HCT116 (cell line): ENCODE data around the gene AUTS2. TPM values are rescaled to one million over a fixed set of nuclear protein-coding genes. Genes with fewer than 3 reads are reported as not detected.

Experiments used
- ATAC-seq: fragments of 200-7000 bp; cut with Tn5 transposase; 2 replicates; pipeline ENCODE4 v1.9.1; 2020; ENCODE audit warnings: mild to moderate bottlenecking, moderate library complexity
- BruUV-seq: library from RNA; stranded (reverse); fragments of 400-500 nt; replicated peaks from 2 replicates; lab custom pipeline; 2021; lab: Mats Ljungman, UMichigan
- CTCF ChIA-PET: fragments of 300-600 bp; sonication (Branson Sonifier 250); formaldehyde crosslinking; loops from one replicate; lab custom pipeline; 2021; ENCODE audit warnings: antibody characterized with exemption; lab: Charles Lee
- POLR2A ChIA-PET: fragments of 300-600, 350-600 bp; sonication (Branson Sonifier 250); formaldehyde crosslinking; loops from one replicate; lab custom pipeline; 2021; ENCODE audit warnings: antibody characterized with exemption; lab: Charles Lee
- RAD21 ChIA-PET, 2 experiments: fragments of 300-600 bp; sonication (Branson Sonifier 250); formaldehyde crosslinking; loops; one replicate each; lab custom pipeline; 2023; ENCODE audit warnings: low total read pairs in 2 of 2; ENCODE audit not compliant: uncharacterized antibody in 2 of 2, unreplicated experiment in 2 of 2, low non-redundant PET in 1 of 2; lab: Charles Lee
- DNase-seq: peaks from one replicate; pipeline ENCODE4 v3.0.0-alpha.2; 2010; ENCODE audit warnings: low read depth, low spot score
- H2AFZ ChIP-seq: fragments of 200-600 bp; shearing (Covaris generic), sonication (generic); 2 replicates; pipeline ENCODE4 v1.6.1; 2017; ENCODE audit warnings: low read depth, mixed run types, mixed read lengths, antibody characterized with exemption, low read length; ENCODE audit not compliant: poor library complexity, severe bottlenecking
- H3K27ac ChIP-seq: 2 replicates; pipeline ENCODE4 v1.5.1; 2012; ENCODE audit warnings: low read depth, low read length
- H3K27me3 ChIP-seq: fragments of 200-600 bp; sonication (generic); 2 replicates; pipeline ENCODE4 v1.6.1; 2016; ENCODE audit warnings: mixed run types, low read length, mixed read lengths; ENCODE audit not compliant: insufficient read depth
- H3K36me3 ChIP-seq, 2 experiments: fragments of 200-500 bp in 1 of 2; fragments of 200-600 bp in 1 of 2; sonication (Bioruptor generic) in 1 of 2; sonication (generic) in 1 of 2; 2 replicates each; pipeline versions ENCODE4 v1.5.1 to v1.6.1; 2014 to 2016; ENCODE audit warnings: low read length in 2 of 2, inconsistent platforms in 1 of 2, mixed read lengths in 1 of 2, mixed run types in 1 of 2; ENCODE audit not compliant: insufficient read depth in 2 of 2, control insufficient read depth in 1 of 2
- H3K4me1 ChIP-seq, 2 experiments: fragments of 200-600 bp in 1 of 2; sonication (generic) in 1 of 2; 2 replicates each; pipeline versions ENCODE4 v1.5.1 to v1.6.1; 2012 to 2017; ENCODE audit warnings: low read length in 2 of 2, inconsistent platforms in 1 of 2, mild to moderate bottlenecking in 1 of 2, mixed read lengths in 1 of 2, mixed run types in 1 of 2, moderate library complexity in 1 of 2; ENCODE audit not compliant: insufficient read depth in 2 of 2, control insufficient read depth in 1 of 2
- H3K4me2 ChIP-seq: fragments of 200-600 bp; sonication (generic); 2 replicates; pipeline ENCODE4 v1.6.1; 2017; ENCODE audit warnings: mixed run types, low read length, mixed read lengths
- H3K4me3 ChIP-seq, 2 experiments: fragments of 200-600 bp in 1 of 2; sonication (generic) in 1 of 2; replicated peaks in 1 of 2; 2 replicates each; pipeline ENCODE4 v1.5.1; 2011 to 2016; ENCODE audit warnings: low read length in 2 of 2, control low read depth in 1 of 2, low read depth in 1 of 2, mild to moderate bottlenecking in 1 of 2, mixed read lengths in 1 of 2, mixed run types in 1 of 2
- H3K79me2 ChIP-seq: fragments of 200-600 bp; sonication (generic); 2 replicates; pipeline ENCODE4 v1.6.1; 2017; ENCODE audit warnings: mild to moderate bottlenecking, mixed run types, low read length, moderate library complexity, mixed read lengths; ENCODE audit not compliant: insufficient read depth
- H3K9ac ChIP-seq: fragments of 200-600 bp; sonication (generic); 2 replicates; pipeline ENCODE4 v1.6.1; 2016; ENCODE audit warnings: low read length, mixed read lengths
- H3K9me2 ChIP-seq: fragments of 200-600 bp; sonication (generic), shearing (Covaris generic); 2 replicates; pipeline ENCODE4 v1.6.1; 2017; ENCODE audit warnings: mixed run types, mild to moderate bottlenecking, moderate library complexity; ENCODE audit not compliant: insufficient read depth
- H3K9me3 ChIP-seq, 2 experiments: fragments of 200-500 bp in 1 of 2; fragments of 200-600 bp in 1 of 2; sonication (Bioruptor generic) in 1 of 2; sonication (generic) in 1 of 2; 2 replicates each; pipeline ENCODE4 v1.6.1; 2014 to 2017; ENCODE audit warnings: low read length in 2 of 2, mixed read lengths in 2 of 2, inconsistent platforms in 1 of 2, low read depth in 1 of 2, mild to moderate bottlenecking in 1 of 2, mixed run types in 1 of 2, moderate library complexity in 1 of 2; ENCODE audit not compliant: control insufficient read depth in 1 of 2, insufficient read depth in 1 of 2
- H4K20me1 ChIP-seq: fragments of 200-600 bp; sonication (generic), shearing (Covaris generic); 2 replicates; pipeline ENCODE4 v1.6.1; 2017; ENCODE audit warnings: mixed run types, mild to moderate bottlenecking, moderate library complexity; ENCODE audit not compliant: insufficient read depth
- CBX3 ChIP-seq: IDR thresholded peaks from 2 replicates; pipeline ENCODE4 v1.6.1; 2012; ENCODE audit warnings: low read depth
- EGR1 ChIP-seq: IDR thresholded peaks from 2 replicates; pipeline ENCODE4 v1.6.1; 2012; ENCODE audit warnings: low read depth
- ELF1 ChIP-seq: IDR thresholded peaks from 2 replicates; pipeline ENCODE4 v1.6.1; 2012; ENCODE audit warnings: low read depth, borderline replicate concordance
- EZH2phosphoT487 ChIP-seq: fragments of 200-600 bp; IDR thresholded peaks from 2 replicates; pipeline ENCODE4 v1.6.1; 2018; ENCODE audit warnings: antibody characterized with exemption, borderline replicate concordance
- FOSL1 ChIP-seq: IDR thresholded peaks from 2 replicates; pipeline ENCODE4 v1.6.1; 2012; ENCODE audit warnings: low read depth
- JUND ChIP-seq: IDR thresholded peaks from 2 replicates; pipeline ENCODE4 v1.6.1; 2012
- POLR2A ChIP-seq: IDR thresholded peaks from 2 replicates; pipeline ENCODE4 v1.7.0; 2011; ENCODE audit warnings: borderline replicate concordance; ENCODE audit not compliant: insufficient read depth, insufficient read length; ENCODE audit errors: extremely low read depth
- POLR2AphosphoS5 ChIP-seq: IDR thresholded peaks from 2 replicates; pipeline ENCODE4 v1.6.1; 2011; ENCODE audit warnings: mild to moderate bottlenecking, low read depth, low read length, moderate library complexity
- RAD21 ChIP-seq: IDR thresholded peaks from 2 replicates; pipeline ENCODE4 v1.6.1; 2012; ENCODE audit warnings: low read depth, mild to moderate bottlenecking
- SIN3A ChIP-seq: IDR thresholded peaks from 2 replicates; pipeline ENCODE4 v1.6.1; 2012; ENCODE audit warnings: low read depth
- SP1 ChIP-seq: IDR thresholded peaks from 2 replicates; pipeline ENCODE4 v1.6.1; 2012; ENCODE audit warnings: low read depth
- TCF7L2 ChIP-seq: IDR thresholded peaks from 2 replicates; pipeline ENCODE4 v1.7.0; 2011; ENCODE audit warnings: borderline replicate concordance, inconsistent platforms; ENCODE audit not compliant: insufficient read depth, insufficient read length; ENCODE audit errors: extremely low read depth
- YY1 ChIP-seq: IDR thresholded peaks from 2 replicates; pipeline ENCODE4 v1.6.1; 2011; ENCODE audit warnings: low read length, low read depth, moderate library complexity, mild to moderate bottlenecking; ENCODE audit not compliant: insufficient replicate concordance; ENCODE audit errors: extremely low read depth
- ZFX ChIP-seq: fragments of 450-650 bp; IDR thresholded peaks from 2 replicates; pipeline ENCODE4 v1.6.1; 2017
- ZNF274 ChIP-seq: fragments of 200-500 bp; sonication (Bioruptor generic); IDR thresholded peaks from 2 replicates; pipeline ENCODE4 v1.6.1; 2014; ENCODE audit warnings: mild to moderate bottlenecking, low read depth, low read length, inconsistent platforms
- intact Hi-C: fragments of 100-400 bp; cut with micrococcal nuclease; formaldehyde crosslinking; loops from 2 replicates; pipeline ENCODE4 v1.10.0; 2022
- total RNA-seq: library from RNA; stranded (reverse); gene quantifications from one replicate; pipeline ENCODE4 v1.2.1, GENCODE V29; 2021; ENCODE audit not compliant: unreplicated experiment
- TF ChIP-seq, protein P1 (sequence below): IDR thresholded peaks from 2 replicates; pipeline ENCODE4 v1.6.1; 2011; ENCODE audit warnings: mild to moderate bottlenecking, low read length, moderate library complexity; ENCODE audit not compliant: insufficient replicate concordance; ENCODE audit errors: extremely low read depth
- TF ChIP-seq, protein P2 (sequence below): IDR thresholded peaks from 2 replicates; pipeline ENCODE4 v1.6.1; 2012
- TF ChIP-seq, protein P3 (sequence below): IDR thresholded peaks from 2 replicates; pipeline ENCODE4 v1.6.1; 2012; ENCODE audit warnings: low read depth

AUTS2 gene
- total RNA-seq, 1 experiment from 2014 or later: 0.93 TPM

DNA sequence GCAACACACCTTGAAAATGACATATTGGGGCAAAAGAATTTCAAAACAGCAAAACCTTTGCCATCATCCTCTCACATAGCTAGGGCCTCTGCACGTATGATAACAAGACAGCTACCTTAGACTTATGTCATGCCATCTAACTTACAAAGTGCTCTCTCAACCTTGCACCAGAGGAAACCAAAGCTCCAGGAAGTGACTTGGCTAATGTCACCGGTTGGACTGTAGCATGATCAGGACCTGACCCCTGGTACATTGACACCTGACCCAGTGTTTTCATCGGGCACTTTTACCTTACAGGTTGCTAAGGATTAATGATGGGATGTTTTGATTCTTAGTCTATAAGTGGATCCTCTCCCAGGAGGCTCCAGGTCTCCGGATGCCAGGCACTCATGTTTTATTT is 1003.8 kb downstream of the AUTS2 start (continued):
- TF ChIP-seq, protein P1, sequence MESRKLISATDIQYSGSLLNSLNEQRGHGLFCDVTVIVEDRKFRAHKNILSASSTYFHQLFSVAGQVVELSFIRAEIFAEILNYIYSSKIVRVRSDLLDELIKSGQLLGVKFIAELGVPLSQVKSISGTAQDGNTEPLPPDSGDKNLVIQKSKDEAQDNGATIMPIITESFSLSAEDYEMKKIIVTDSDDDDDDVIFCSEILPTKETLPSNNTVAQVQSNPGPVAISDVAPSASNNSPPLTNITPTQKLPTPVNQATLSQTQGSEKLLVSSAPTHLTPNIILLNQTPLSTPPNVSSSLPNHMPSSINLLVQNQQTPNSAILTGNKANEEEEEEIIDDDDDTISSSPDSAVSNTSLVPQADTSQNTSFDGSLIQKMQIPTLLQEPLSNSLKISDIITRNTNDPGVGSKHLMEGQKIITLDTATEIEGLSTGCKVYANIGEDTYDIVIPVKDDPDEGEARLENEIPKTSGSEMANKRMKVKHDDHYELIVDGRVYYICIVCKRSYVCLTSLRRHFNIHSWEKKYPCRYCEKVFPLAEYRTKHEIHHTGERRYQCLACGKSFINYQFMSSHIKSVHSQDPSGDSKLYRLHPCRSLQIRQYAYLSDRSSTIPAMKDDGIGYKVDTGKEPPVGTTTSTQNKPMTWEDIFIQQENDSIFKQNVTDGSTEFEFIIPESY: no peak
- TF ChIP-seq YY1: no peak

DNA sequence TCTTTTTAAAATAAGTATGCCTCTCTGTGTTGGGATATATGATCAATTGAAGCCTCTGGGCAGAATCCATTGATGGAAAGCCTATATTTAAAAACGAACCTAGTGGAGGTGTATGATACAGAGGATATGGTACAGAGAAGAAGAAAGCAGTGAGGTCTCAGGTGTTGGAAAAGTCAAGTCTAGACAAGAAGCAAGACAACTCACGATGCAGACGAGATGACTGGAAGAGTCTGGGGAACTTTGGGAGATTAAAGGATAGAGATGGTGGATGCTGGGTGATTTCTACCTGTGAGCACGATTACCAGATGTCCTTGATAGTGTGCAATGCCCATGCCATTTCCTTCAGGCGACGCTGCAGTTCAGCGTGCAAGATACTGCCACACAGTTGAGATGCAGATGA is 1009.0 kb downstream of the AUTS2 start:
- Histone ChIP-seq H3K36me3 (no peaks in the 10 kb centered on the region), H3K27ac (no peak overlapping the region), H3K79me2 (no peaks in the 10 kb centered on the region), H3K4me3 (no peak overlapping the region), H4K20me1 (no peaks in the 10 kb centered on the region), H3K4me1 (no peaks in the 10 kb centered on the region), H3K27me3 (no peaks in the 10 kb centered on the region), H2AFZ (no peak overlapping the region), H3K9ac (no peak overlapping the region), H3K9me2 (no peaks in the 10 kb centered on the region), H3K9me3 (peaks cover 10 to 17% of the 10 kb centered on the region in 2 experiments; a peak in 2 of 4 replicates), H3K4me2 (no peak overlapping the region)
- RAD21 ChIA-PET: no interaction called here
- POLR2A ChIA-PET: no interaction called here
- ATAC-seq: no peak
- CTCF ChIA-PET: no interaction called here
- DNase-seq: no peak
- intact Hi-C loops: no loop called here
- no TSS peak for BruUV-seq
- TF ChIP-seq EGR1: no peak
- TF ChIP-seq, protein P1: no peak
- TF ChIP-seq JUND: no peak
- TF ChIP-seq FOSL1: no peak
- TF ChIP-seq, protein P2, sequence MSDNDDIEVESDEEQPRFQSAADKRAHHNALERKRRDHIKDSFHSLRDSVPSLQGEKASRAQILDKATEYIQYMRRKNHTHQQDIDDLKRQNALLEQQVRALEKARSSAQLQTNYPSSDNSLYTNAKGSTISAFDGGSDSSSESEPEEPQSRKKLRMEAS: no peak
- no peak for TF ChIP-seq RAD21
- no peak for TF ChIP-seq ZNF274
- no peak for TF ChIP-seq YY1
- no peak for TF ChIP-seq POLR2A
- no peak for TF ChIP-seq POLR2AphosphoS5
- no peak for TF ChIP-seq ZFX
- TF ChIP-seq CBX3: no peak
- no peak for TF ChIP-seq ELF1
- TF ChIP-seq TCF7L2: no peak
- no peak for TF ChIP-seq SIN3A
- no peak for TF ChIP-seq SP1
- TF ChIP-seq EZH2phosphoT487: no peak
- TF ChIP-seq, protein P3, sequence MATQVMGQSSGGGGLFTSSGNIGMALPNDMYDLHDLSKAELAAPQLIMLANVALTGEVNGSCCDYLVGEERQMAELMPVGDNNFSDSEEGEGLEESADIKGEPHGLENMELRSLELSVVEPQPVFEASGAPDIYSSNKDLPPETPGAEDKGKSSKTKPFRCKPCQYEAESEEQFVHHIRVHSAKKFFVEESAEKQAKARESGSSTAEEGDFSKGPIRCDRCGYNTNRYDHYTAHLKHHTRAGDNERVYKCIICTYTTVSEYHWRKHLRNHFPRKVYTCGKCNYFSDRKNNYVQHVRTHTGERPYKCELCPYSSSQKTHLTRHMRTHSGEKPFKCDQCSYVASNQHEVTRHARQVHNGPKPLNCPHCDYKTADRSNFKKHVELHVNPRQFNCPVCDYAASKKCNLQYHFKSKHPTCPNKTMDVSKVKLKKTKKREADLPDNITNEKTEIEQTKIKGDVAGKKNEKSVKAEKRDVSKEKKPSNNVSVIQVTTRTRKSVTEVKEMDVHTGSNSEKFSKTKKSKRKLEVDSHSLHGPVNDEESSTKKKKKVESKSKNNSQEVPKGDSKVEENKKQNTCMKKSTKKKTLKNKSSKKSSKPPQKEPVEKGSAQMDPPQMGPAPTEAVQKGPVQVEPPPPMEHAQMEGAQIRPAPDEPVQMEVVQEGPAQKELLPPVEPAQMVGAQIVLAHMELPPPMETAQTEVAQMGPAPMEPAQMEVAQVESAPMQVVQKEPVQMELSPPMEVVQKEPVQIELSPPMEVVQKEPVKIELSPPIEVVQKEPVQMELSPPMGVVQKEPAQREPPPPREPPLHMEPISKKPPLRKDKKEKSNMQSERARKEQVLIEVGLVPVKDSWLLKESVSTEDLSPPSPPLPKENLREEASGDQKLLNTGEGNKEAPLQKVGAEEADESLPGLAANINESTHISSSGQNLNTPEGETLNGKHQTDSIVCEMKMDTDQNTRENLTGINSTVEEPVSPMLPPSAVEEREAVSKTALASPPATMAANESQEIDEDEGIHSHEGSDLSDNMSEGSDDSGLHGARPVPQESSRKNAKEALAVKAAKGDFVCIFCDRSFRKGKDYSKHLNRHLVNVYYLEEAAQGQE: no peak
